CD14-positive monocyte (primary cell): Measurements from ENCODE around the gene RPL31. TPM values are rescaled to one million over a fixed set of nuclear protein-coding genes. Genes with fewer than 3 reads are reported as not detected.

Source experiments
- DNase-seq, 3 donors: peaks; one replicate each; pipeline ENCODE4 v3.0.0-alpha.2; 2011 to 2022
- H2AFZ ChIP-seq: 2 replicates; pipeline ENCODE4 v1.6.0; 2012; ENCODE audit warnings: mild to moderate bottlenecking, low read depth, low read length, inconsistent platforms; ENCODE audit not compliant: insufficient read depth, poor library complexity, severe bottlenecking
- H3K27ac ChIP-seq, 2 donors: 1 replicate in 1 of 2; 2 replicates in 1 of 2; pipeline ENCODE4 v1.5.1; 2012 to 2013; ENCODE audit warnings: low read length in 2 of 2, control low read depth in 1 of 2, inconsistent platforms in 1 of 2, low read depth in 1 of 2, mild to moderate bottlenecking in 1 of 2
- H3K27me3 ChIP-seq, 2 donors: one replicate each; pipeline versions ENCODE4 v1.6.0 to v1.6.1; 2011 to 2013; ENCODE audit warnings: low read length in 2 of 2; ENCODE audit not compliant: control insufficient read depth in 2 of 2, insufficient read depth in 2 of 2
- H3K36me3 ChIP-seq, 2 donors: replicated peaks in 1 of 2; 1 replicate in 1 of 2; 2 replicates in 1 of 2; pipeline versions ENCODE4 v1.5.1 to v1.6.1; 2012 to 2013; ENCODE audit warnings: low read length in 2 of 2, control low read depth in 1 of 2, inconsistent platforms in 1 of 2, mild to moderate bottlenecking in 1 of 2; ENCODE audit not compliant: insufficient read depth in 2 of 2, control insufficient read depth in 1 of 2
- H3K4me1 ChIP-seq, 2 donors: 1 replicate in 1 of 2; 2 replicates in 1 of 2; pipeline versions ENCODE4 v1.5.1 to v1.6.1; 2012 to 2013; ENCODE audit warnings: low read length in 2 of 2, control low read depth in 1 of 2, inconsistent platforms in 1 of 2, mild to moderate bottlenecking in 1 of 2, moderate library complexity in 1 of 2; ENCODE audit not compliant: insufficient read depth in 2 of 2, control insufficient read depth in 1 of 2
- H3K4me2 ChIP-seq: replicated peaks from 2 replicates; pipeline ENCODE3; 2012; ENCODE audit warnings: low read length, moderate library complexity, mild to moderate bottlenecking; ENCODE audit not compliant: poor library complexity, severe bottlenecking; ENCODE audit errors: extremely low read depth
- H3K4me3 ChIP-seq, 3 experiments: fragments of 200-600 bp in 1 of 3; sonication (generic) in 1 of 3; replicated peaks in 1 of 3; 1 replicate in 2 of 3; 2 replicates in 1 of 3; pipeline ENCODE4 v1.5.1; 2011 to 2013; ENCODE audit warnings: low read length in 3 of 3, mild to moderate bottlenecking in 3 of 3, control low read depth in 2 of 3, low read depth in 2 of 3, inconsistent platforms in 1 of 3, moderate library complexity in 1 of 3
- H3K79me2 ChIP-seq: 2 replicates; pipeline ENCODE4 v1.6.0; 2012; ENCODE audit warnings: mild to moderate bottlenecking, control low read depth, inconsistent platforms, low read length, moderate library complexity; ENCODE audit not compliant: insufficient read depth
- H3K9ac ChIP-seq: 2 replicates; pipeline ENCODE4 v1.6.0; 2017; ENCODE audit warnings: low read length, mild to moderate bottlenecking; ENCODE audit not compliant: insufficient read depth, poor library complexity, severe bottlenecking
- H3K9me3 ChIP-seq, 2 donors: replicated peaks in 1 of 2; 1 replicate in 1 of 2; 2 replicates in 1 of 2; pipeline versions ENCODE4 v1.5.1 to v1.6.1; 2012 to 2013; ENCODE audit warnings: low read length in 2 of 2, control low read depth in 1 of 2; ENCODE audit not compliant: control insufficient read depth in 1 of 2, insufficient read depth in 1 of 2
- H4K20me1 ChIP-seq: 2 replicates; pipeline ENCODE4 v1.6.0; 2012; ENCODE audit warnings: mild to moderate bottlenecking, low read length, control low read depth, moderate library complexity; ENCODE audit not compliant: insufficient read depth
- H3K27ac Mint-ChIP-seq, 7 donors: one replicate each; pipeline ENCODE4 v1.8.0; 2020; ENCODE audit warnings: mild to moderate bottlenecking in 7 of 7, mixed read lengths in 7 of 7, moderate library complexity in 6 of 7, inconsistent platforms in 2 of 7
- H3K27me3 Mint-ChIP-seq, 3 donors: one replicate each; pipeline ENCODE4 v1.8.0; 2021 to 2022; ENCODE audit warnings: low read depth in 3 of 3, mild to moderate bottlenecking in 3 of 3, mixed read lengths in 3 of 3, moderate library complexity in 3 of 3, inconsistent platforms in 1 of 3
- H3K36me3 Mint-ChIP-seq, 2 donors: one replicate each; pipeline ENCODE4 v1.8.0; 2020; ENCODE audit warnings: mixed read lengths in 2 of 2, inconsistent platforms in 1 of 2, mild to moderate bottlenecking in 1 of 2
- H3K4me1 Mint-ChIP-seq: one replicate; pipeline ENCODE4 v1.8.0; 2020; ENCODE audit warnings: mild to moderate bottlenecking, mixed read lengths
- H3K4me3 Mint-ChIP-seq, 2 donors: one replicate each; pipeline ENCODE4 v1.8.0; 2020; ENCODE audit warnings: mild to moderate bottlenecking in 2 of 2, mixed read lengths in 2 of 2, moderate library complexity in 1 of 2
- H3K9me3 Mint-ChIP-seq, 7 donors: one replicate each; pipeline ENCODE4 v1.8.0; 2020 to 2022; ENCODE audit warnings: mixed read lengths in 7 of 7, mild to moderate bottlenecking in 6 of 7, moderate library complexity in 6 of 7, inconsistent platforms in 2 of 7
- WGBS: methylation state at CpG from one replicate; pipeline ENCODE4 v1.1.5; 2013; ENCODE audit warnings: missing lambda C conversion rate; ENCODE audit not compliant: insufficient coverage; 5-methylcytosine and 5-hydroxymethylcytosine counted together
- intact Hi-C, 2 donors: fragments of 100-400 bp; cut with micrococcal nuclease; formaldehyde crosslinking; loops; one replicate each; pipeline versions ENCODE4 v1.15.0 to v1.15.1; 2023
- polyA plus RNA-seq, 3 donors: library from polyadenylated mRNA; depleted of rRNA in 1 of 3; unstranded in 2 of 3; stranded (reverse) in 1 of 3; fragments of 300-500 nt in 2 of 3; fragments of >200 nt in 1 of 3; fragmentation: Illumina TruSeq in 2 of 3; gene quantifications; 1 replicate in 2 of 3; 2 replicates in 1 of 3; pipeline ENCODE4 v1.2.3, GENCODE V29; 2012 to 2021
- TF ChIP-seq, protein P1 (sequence below): fragments of 200-600 bp; IDR thresholded peaks from one replicate; pipeline ENCODE4 v1.8.0; 2022; ENCODE audit warnings: antibody characterized with exemption, mild to moderate bottlenecking

RPL31 gene
- polyA plus RNA-seq, 3 donors = 1,537 to 2,299 (median 1,998) TPM

DNA sequence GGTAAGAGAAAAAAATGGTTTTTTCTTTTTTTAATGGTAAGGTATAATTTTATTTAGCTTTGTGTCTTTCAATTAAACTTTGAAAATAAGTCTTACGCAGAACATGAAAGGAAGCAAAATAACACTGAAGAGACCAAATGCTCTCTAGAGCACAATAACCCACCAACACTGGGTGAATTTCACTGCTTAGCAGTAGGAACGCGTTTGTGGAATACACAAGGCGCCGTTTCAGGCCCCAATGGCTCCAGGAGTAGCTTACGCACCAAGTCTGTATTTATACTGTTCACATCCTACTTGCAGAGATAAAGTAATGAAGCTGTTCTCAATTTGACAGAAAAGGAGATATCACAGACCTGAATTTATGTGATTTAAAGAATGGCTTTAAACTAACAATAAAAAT, 23.5 kb downstream of the RPL31 start:
- Histone ChIP-seq H3K9ac (no peak overlapping the region), H2AFZ (no peak overlapping the region), H3K27me3 (no peaks in the 10 kb centered on the region), H3K4me3 (no peak overlapping the region), H3K9me3 (no peaks in the 10 kb centered on the region), H3K36me3 (peaks cover 45 to 93% of the 10 kb centered on the region in 2 donors), H4K20me1 (peaks cover 12% of the 10 kb centered on the region), H3K27ac (no peak overlapping the region), H3K79me2 (no peaks in the 10 kb centered on the region), H3K4me1 (no peaks in the 10 kb centered on the region), H3K4me2 (no peak overlapping the region)
- intact Hi-C loops = no loop called here
- Mint-ChIP-seq H3K27ac (no peak overlapping the region), H3K4me3 (no peak overlapping the region), H3K4me1 (no peaks in the 10 kb centered on the region), H3K36me3 (peaks cover 59 to 92% of the 10 kb centered on the region in 2 donors), H3K27me3 (peaks cover 0 to 3% (median 2%) of the 10 kb centered on the region in 3 donors), H3K9me3 (no peaks in the 10 kb centered on the region)
- TF ChIP-seq, protein P1, sequence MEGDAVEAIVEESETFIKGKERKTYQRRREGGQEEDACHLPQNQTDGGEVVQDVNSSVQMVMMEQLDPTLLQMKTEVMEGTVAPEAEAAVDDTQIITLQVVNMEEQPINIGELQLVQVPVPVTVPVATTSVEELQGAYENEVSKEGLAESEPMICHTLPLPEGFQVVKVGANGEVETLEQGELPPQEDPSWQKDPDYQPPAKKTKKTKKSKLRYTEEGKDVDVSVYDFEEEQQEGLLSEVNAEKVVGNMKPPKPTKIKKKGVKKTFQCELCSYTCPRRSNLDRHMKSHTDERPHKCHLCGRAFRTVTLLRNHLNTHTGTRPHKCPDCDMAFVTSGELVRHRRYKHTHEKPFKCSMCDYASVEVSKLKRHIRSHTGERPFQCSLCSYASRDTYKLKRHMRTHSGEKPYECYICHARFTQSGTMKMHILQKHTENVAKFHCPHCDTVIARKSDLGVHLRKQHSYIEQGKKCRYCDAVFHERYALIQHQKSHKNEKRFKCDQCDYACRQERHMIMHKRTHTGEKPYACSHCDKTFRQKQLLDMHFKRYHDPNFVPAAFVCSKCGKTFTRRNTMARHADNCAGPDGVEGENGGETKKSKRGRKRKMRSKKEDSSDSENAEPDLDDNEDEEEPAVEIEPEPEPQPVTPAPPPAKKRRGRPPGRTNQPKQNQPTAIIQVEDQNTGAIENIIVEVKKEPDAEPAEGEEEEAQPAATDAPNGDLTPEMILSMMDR = no peak
- WGBS = no CpG with 5 or more reads among the region's 6 CpGs
- DNase-seq = no peak

DNA sequence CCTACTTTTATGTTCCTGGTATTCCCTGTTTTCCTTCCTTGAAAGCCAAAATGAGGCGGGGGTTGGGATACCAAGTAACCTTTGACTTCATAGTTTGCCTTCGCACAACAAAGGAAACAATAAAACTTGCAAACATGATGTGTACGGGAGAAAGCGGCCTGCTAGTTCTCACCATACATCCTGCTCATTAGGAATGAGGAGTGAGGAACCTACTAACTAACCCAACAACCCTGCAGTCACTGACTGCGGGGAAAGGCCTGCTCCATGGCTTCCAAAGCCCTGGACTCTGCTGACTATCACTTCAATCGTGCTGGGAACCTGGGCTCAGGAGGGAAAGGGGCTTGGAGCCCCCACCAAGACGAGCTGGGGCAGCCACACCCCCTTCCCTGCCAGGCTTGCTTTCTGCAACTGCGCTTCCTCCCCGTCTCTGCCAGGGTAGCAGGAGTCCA, 24.2 kb downstream of the RPL31 start:
- peak overlapping the region in 1 of 7 donors; percentile 60 for H3K27ac Mint-ChIP-seq
- Histone ChIP-seq H4K20me1 (peaks cover 19% of the 10 kb centered on the region), H3K4me3 (no peak overlapping the region), H3K36me3 (peaks cover 38 to 88% of the 10 kb centered on the region in 2 donors), H3K4me2 (no peak overlapping the region), H3K27ac (no peak overlapping the region), H3K27me3 (no peaks in the 10 kb centered on the region), H3K79me2 (no peaks in the 10 kb centered on the region), H3K4me1 (no peaks in the 10 kb centered on the region), H3K9ac (no peak overlapping the region), H3K9me3 (no peaks in the 10 kb centered on the region), H2AFZ (no peak overlapping the region)
- TF ChIP-seq, protein P1 = no peak
- no peak overlapping the region for H3K4me3 Mint-ChIP-seq
- WGBS = 38% methylated on average over 4 of the region's 9 CpGs
- H3K4me1 Mint-ChIP-seq = peaks cover 6% of the 10 kb centered on the region
- H3K36me3 Mint-ChIP-seq = peaks cover 52 to 88% of the 10 kb centered on the region in 2 donors
- H3K27me3 Mint-ChIP-seq = peaks cover 0 to 2% (median 1%) of the 10 kb centered on the region in 3 donors
- no peaks in the 10 kb centered on the region for H3K9me3 Mint-ChIP-seq
- no peak for DNase-seq
- intact Hi-C loops = no loop called here
